K562 (cell line): Measurements from ENCODE around the gene FAM20B.

Experiments used
- ELF1 ChIP-seq: fragments of 200-800 bp; sonication (Bioruptor generic); IDR thresholded peaks from 2 replicates; pipeline ENCODE4 v1.6.1; 2016; ENCODE audit warnings: missing genetic modification characterization, missing compliant biosample characterization
- EP300 ChIP-seq: IDR thresholded peaks from 2 replicates; pipeline ENCODE4 v1.6.1; 2012; ENCODE audit warnings: low read length, improper control_type of control experiment
- SREBF2 ChIP-seq: sonication (generic); formaldehyde crosslinking; IDR thresholded peaks from 2 replicates; pipeline ENCODE4 v1.4.0; 2020; ENCODE audit warnings: mild to moderate bottlenecking, missing genetic modification reagents
- TAF1 ChIP-seq: IDR thresholded peaks from 2 replicates; pipeline ENCODE4 v1.6.1; 2011; ENCODE audit warnings: mild to moderate bottlenecking, low read length, moderate library complexity; ENCODE audit not compliant: insufficient read depth, control insufficient read depth, severe bottlenecking; ENCODE audit errors: extremely low read depth
- TAF7 ChIP-seq: fragments of 450-650 bp; IDR thresholded peaks from 2 replicates; pipeline ENCODE4 v1.6.1; 2016; ENCODE audit warnings: missing genetic modification characterization, missing compliant biosample characterization
- USF2 ChIP-seq: sonication (generic); formaldehyde crosslinking; IDR thresholded peaks from 2 replicates; pipeline ENCODE4 v1.5.0; 2020; ENCODE audit warnings: missing genetic modification reagents
- ZFX ChIP-seq: sonication (generic); formaldehyde crosslinking; IDR thresholded peaks from 2 replicates; pipeline ENCODE4 v1.8.0; 2022; ENCODE audit warnings: mild to moderate bottlenecking, missing genetic modification reagents, moderate library complexity
- ZNF24 ChIP-seq: fragments of 450-650 bp; IDR thresholded peaks from 2 replicates; pipeline ENCODE4 v1.6.1; 2016
- TF ChIP-seq, protein P1 (sequence below), 3 experiments: IDR thresholded peaks in 2 of 3; conservative IDR thresholded peaks in 1 of 3; 2 replicates each; pipeline ENCODE4 v1.5.1; 2011 to 2012; ENCODE audit warnings: low read length in 3 of 3, mild to moderate bottlenecking in 3 of 3, control low read depth in 2 of 3, improper control_type of control experiment in 1 of 3, inconsistent platforms in 1 of 3, low read depth in 1 of 3, mixed read lengths in 1 of 3, moderate library complexity in 1 of 3; ENCODE audit not compliant: insufficient read depth in 2 of 3
- TF ChIP-seq, protein P2 (sequence below): fragments of 450-650 bp; IDR thresholded peaks from 2 replicates; pipeline ENCODE4 v1.6.1; 2017; ENCODE audit warnings: mild to moderate bottlenecking, moderate library complexity

DNA sequence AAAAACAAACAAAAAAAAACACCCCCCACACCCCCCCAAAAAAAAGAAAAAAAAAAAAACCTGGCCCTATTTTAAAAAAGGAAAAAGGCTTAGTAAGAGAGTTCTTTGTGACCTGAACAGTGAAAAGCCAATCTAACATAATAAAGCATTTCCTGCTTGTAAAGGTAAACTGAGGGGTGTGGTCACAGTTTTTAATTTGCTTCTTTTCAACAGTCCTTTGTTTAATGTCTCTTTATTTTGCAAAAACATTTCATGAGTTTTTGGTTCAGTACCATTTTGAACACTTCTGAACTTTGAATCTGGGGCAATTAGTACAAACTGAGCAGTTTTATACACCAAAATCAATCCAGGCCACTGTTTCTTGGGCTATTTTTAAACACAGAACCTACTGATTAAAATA lies 93.8 kb downstream of the FAM20B start:
- TF ChIP-seq TAF7 (tag): no peak
- no peak for TF ChIP-seq ZNF24
- no peak for TF ChIP-seq ELF1
- no peak for TF ChIP-seq TAF1
- no peak for TF ChIP-seq EP300
- no peak for TF ChIP-seq SREBF2 (CRISPR knock-in tag)
- TF ChIP-seq, protein P1, sequence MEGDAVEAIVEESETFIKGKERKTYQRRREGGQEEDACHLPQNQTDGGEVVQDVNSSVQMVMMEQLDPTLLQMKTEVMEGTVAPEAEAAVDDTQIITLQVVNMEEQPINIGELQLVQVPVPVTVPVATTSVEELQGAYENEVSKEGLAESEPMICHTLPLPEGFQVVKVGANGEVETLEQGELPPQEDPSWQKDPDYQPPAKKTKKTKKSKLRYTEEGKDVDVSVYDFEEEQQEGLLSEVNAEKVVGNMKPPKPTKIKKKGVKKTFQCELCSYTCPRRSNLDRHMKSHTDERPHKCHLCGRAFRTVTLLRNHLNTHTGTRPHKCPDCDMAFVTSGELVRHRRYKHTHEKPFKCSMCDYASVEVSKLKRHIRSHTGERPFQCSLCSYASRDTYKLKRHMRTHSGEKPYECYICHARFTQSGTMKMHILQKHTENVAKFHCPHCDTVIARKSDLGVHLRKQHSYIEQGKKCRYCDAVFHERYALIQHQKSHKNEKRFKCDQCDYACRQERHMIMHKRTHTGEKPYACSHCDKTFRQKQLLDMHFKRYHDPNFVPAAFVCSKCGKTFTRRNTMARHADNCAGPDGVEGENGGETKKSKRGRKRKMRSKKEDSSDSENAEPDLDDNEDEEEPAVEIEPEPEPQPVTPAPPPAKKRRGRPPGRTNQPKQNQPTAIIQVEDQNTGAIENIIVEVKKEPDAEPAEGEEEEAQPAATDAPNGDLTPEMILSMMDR (IDR thresholded peaks at IDR 0.05 in 2 of 3, conservative IDR thresholded peaks at IDR 0.05 in 1 of 3; ENCODE audit: insufficient read depth in 2 of 3, low read depth in 1 of 3, low read length in 3 of 3): no peak
- TF ChIP-seq ZFX (CRISPR knock-in tag): no peak
- TF ChIP-seq, protein P2, sequence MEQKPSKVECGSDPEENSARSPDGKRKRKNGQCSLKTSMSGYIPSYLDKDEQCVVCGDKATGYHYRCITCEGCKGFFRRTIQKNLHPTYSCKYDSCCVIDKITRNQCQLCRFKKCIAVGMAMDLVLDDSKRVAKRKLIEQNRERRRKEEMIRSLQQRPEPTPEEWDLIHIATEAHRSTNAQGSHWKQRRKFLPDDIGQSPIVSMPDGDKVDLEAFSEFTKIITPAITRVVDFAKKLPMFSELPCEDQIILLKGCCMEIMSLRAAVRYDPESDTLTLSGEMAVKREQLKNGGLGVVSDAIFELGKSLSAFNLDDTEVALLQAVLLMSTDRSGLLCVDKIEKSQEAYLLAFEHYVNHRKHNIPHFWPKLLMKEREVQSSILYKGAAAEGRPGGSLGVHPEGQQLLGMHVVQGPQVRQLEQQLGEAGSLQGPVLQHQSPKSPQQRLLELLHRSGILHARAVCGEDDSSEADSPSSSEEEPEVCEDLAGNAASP: no peak
- TF ChIP-seq USF2 (CRISPR knock-in tag): no peak
